WERI-Rb-1 (cell line): ENCODE data around the gene CC2D1B.

Source experiments
- DNase-seq: peaks from one replicate; pipeline ENCODE4 v3.0.0-alpha.2; 2020
- H3K27ac ChIP-seq: fragments of 250-450 bp; sonication (Bioruptor Pico); 2 replicates; pipeline ENCODE4 v1.5.1; 2020; ENCODE audit warnings: mild to moderate bottlenecking, moderate library complexity
- H3K27me3 ChIP-seq: fragments of 250-450 bp; sonication (Bioruptor Pico); 2 replicates; pipeline ENCODE4 v1.5.1; 2021; ENCODE audit warnings: mild to moderate bottlenecking, low read depth, moderate library complexity; ENCODE audit not compliant: insufficient read depth, severe bottlenecking
- H3K36me3 ChIP-seq: fragments of 250-450 bp; sonication (Bioruptor Pico); 2 replicates; pipeline ENCODE4 v1.5.1; 2020; ENCODE audit warnings: mild to moderate bottlenecking, moderate library complexity
- H3K4me3 ChIP-seq: 2 replicates; pipeline ENCODE4 v1.5.1; 2011; ENCODE audit warnings: low read depth, mild to moderate bottlenecking, control low read depth, low read length
- H3K9me3 ChIP-seq: fragments of 250-450 bp; sonication (Bioruptor Pico); 2 replicates; pipeline ENCODE4 v1.5.1; 2021; ENCODE audit warnings: mild to moderate bottlenecking, moderate library complexity; ENCODE audit not compliant: severe bottlenecking
- CTCF ChIP-seq: IDR thresholded peaks from 2 replicates; pipeline ENCODE4 v1.5.1; 2011; ENCODE audit warnings: low read depth, mild to moderate bottlenecking, control low read depth, inconsistent platforms, low read length

The CC2D1B gene

DNA sequence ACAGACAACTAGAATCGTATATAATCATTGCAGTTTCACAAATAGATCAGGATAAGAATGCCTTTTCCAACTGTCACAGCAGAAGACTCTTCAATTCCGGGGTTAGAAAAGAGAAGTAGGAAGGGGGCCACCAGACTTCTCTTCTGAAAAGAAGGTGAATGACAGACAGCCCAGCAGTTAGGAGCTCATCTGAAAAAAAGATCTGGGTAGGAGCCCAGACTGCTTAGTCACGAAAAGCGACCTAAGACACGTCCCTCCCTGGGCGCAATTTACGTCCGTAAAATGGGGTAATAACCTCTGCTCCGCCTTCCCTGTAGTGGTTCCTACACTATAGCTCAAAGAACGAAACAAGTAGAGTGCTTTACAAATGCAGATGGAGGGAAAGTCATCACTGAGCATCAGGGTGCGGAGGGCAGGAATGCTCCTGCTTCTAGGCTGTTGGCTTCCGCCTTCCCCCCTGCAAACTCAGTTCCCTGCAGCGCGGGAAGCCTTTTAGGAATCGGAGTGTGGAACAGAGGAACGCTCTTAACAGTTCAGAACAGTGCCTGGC is 37.6 kb upstream of the CC2D1B start:
- peaks cover 57% of the 10 kb centered on the region for H3K36me3 ChIP-seq
- H3K27me3 ChIP-seq: no peaks in the 10 kb centered on the region
- H3K27ac ChIP-seq: peak overlapping the region; percentile 86
- peak; percentile 14 for DNase-seq
- H3K4me3 ChIP-seq: peak overlapping the region; percentile 96
- no peak for TF ChIP-seq CTCF
- no peaks in the 10 kb centered on the region for H3K9me3 ChIP-seq

- H3K36me3 ChIP-seq: peaks cover 54% of the 10 kb centered on the region
- no peak for DNase-seq
- no peak overlapping the region; the same call in 1 of the 2 replicates for H3K27ac ChIP-seq
- H3K9me3 ChIP-seq: no peaks in the 10 kb centered on the region
- no peak for TF ChIP-seq CTCF
- H3K4me3 ChIP-seq: peak overlapping the region; percentile 96; the same call in 1 of the 2 replicates
- no peaks in the 10 kb centered on the region for H3K27me3 ChIP-seq
Measured at GRCh38 chr1:52402860-52403240, 36.8 kb upstream of the CC2D1B start.

DNA sequence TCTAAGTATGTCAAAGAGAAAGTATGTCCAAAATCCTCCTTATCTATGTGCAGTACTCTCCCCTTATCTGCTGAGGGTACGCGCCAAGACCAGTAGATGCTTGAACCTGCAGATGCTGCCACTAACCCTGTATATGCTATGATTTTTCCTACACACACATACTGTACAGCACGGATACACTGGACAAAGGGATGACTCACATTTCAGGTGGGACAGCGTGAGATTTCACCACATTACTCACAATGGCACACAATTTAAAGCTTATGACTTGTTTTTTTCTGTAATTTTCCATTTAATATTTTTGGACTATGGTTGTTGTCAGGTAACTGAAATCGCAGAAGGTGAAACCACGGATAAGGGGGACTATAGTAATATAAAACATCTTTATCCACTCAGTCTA is 34.1 kb upstream of the CC2D1B start:
- no peaks in the 10 kb centered on the region for H3K27me3 ChIP-seq
- H3K36me3 ChIP-seq: peaks cover 57% of the 10 kb centered on the region
- no peaks in the 10 kb centered on the region for H3K9me3 ChIP-seq
- H3K4me3 ChIP-seq: no peak overlapping the region
- H3K27ac ChIP-seq: no peak overlapping the region
- DNase-seq: no peak
- no peak for TF ChIP-seq CTCF

GRCh38 chr1:52399629-52400028 is 33.6 kb upstream of the CC2D1B start:
- H3K27ac ChIP-seq: no peak overlapping the region
- TF ChIP-seq CTCF: no peak
- H3K36me3 ChIP-seq: peaks cover 59% of the 10 kb centered on the region
- no peak for DNase-seq
- H3K9me3 ChIP-seq: no peaks in the 10 kb centered on the region
- H3K27me3 ChIP-seq: no peaks in the 10 kb centered on the region
- no peak overlapping the region for H3K4me3 ChIP-seq

GRCh38 chr1:52393174-52393573 is 27.2 kb upstream of the CC2D1B start:
- H3K27me3 ChIP-seq: no peaks in the 10 kb centered on the region
- no peak for TF ChIP-seq CTCF
- no peak overlapping the region for H3K27ac ChIP-seq
- DNase-seq: no peak
- no peaks in the 10 kb centered on the region for H3K9me3 ChIP-seq
- no peak overlapping the region for H3K4me3 ChIP-seq
- peaks cover 76% of the 10 kb centered on the region for H3K36me3 ChIP-seq

DNA sequence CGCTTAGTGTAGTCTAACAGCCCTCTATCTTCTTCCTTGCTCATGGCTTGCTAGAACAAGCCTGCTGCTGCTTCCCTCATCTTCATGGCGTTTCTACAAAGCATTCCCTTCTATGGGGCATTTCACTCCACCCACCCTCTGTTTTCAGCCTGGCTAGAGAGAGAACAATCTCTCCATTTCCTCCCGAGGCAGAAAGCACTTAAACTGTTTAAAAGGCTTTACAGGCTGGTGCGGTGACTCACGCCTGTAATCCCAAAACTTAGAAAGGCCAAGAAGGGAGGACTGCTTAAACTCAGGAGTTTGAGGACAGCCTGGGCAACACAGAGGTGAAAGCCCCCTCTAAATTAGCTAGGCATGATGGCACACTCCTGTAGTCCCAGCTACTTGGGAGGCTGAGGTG is 20.5 kb upstream of the CC2D1B start:
- no peak for TF ChIP-seq CTCF
- H3K27ac ChIP-seq: no peak overlapping the region
- H3K27me3 ChIP-seq: no peaks in the 10 kb centered on the region
- H3K36me3 ChIP-seq: peaks cover 73% of the 10 kb centered on the region
- H3K9me3 ChIP-seq: no peaks in the 10 kb centered on the region
- H3K4me3 ChIP-seq: no peak overlapping the region
- no peak for DNase-seq
